Activated CD4-positive, alpha-beta memory T cell treated with anti-CD3 and anti-CD28 coated beads, Interleukin-2, amount 10 ng/mL, durations not matched to agents 7 days and 5 days (primary cell): ENCODE results near the gene SPOCK3. TPM values are rescaled to one million over a fixed set of nuclear protein-coding genes. Genes with fewer than 3 reads are reported as not detected.

Source experiments
- CTCF ChIA-PET: fragments of 350-600 bp; sonication (Branson Sonifier 250); formaldehyde crosslinking; loops from one replicate; lab custom pipeline; 2021; ENCODE audit warnings: antibody characterized with exemption, inconsistent platforms; lab: Charles Lee
- POLR2A ChIA-PET: fragments of 350-600 bp; sonication (Branson Sonifier 250); formaldehyde crosslinking; loops from one replicate; lab custom pipeline; 2021; ENCODE audit warnings: antibody characterized with exemption; lab: Charles Lee
- DNase-seq: peaks from one replicate; pipeline ENCODE4 v3.0.0-alpha.2; 2020
- H3K27ac Mint-ChIP-seq: one replicate; pipeline ENCODE4 v1.8.0; 2021; ENCODE audit warnings: mild to moderate bottlenecking, mixed read lengths
- H3K27me3 Mint-ChIP-seq: one replicate; pipeline ENCODE4 v1.8.0; 2021; ENCODE audit warnings: mixed read lengths
- H3K36me3 Mint-ChIP-seq: one replicate; pipeline ENCODE4 v1.8.0; 2021; ENCODE audit warnings: low read depth, mixed read lengths
- H3K4me1 Mint-ChIP-seq: one replicate; pipeline ENCODE4 v1.8.0; 2021; ENCODE audit warnings: mixed read lengths
- H3K4me3 Mint-ChIP-seq: one replicate; pipeline ENCODE4 v1.8.0; 2021; ENCODE audit warnings: mild to moderate bottlenecking, mixed read lengths
- H3K9me3 Mint-ChIP-seq: one replicate; pipeline ENCODE4 v1.8.0; 2021; ENCODE audit warnings: mixed read lengths
- total RNA-seq, 2 experiments: library from RNA; stranded (reverse); gene quantifications; one replicate each; pipeline ENCODE4 v1.2.3, GENCODE V29; 2021

The SPOCK3 gene
- total RNA-seq, 2 experiments from 2014 or later, result not detected

DNA sequence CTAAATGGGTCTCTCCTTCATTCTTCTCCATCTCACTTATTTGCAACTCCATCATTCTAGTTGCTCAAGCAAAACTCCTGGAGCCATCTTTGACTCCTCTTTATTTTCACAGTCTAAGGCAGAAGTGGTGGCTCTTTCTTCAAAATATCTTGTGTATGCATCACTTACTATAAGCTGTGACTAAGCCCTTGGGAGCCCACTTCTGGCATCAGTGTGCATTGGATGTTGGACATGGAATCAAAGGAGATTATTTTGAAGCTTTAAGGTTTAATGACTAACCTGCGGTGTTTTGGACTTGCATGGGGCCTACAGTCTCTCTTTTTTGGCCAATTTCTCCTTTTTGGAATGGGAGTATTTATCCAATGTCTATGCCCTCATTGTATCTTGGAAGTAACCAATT is 276.8 kb downstream of the SPOCK3 start:
- H3K9me3 Mint-ChIP-seq, result peaks cover 19% of the 10 kb centered on the region
- H3K27ac Mint-ChIP-seq, result no peak overlapping the region
- ChIA-PET POLR2A (no interaction called here), CTCF (no interaction called here)
- no peaks in the 10 kb centered on the region for H3K36me3 Mint-ChIP-seq
- H3K27me3 Mint-ChIP-seq, result no peaks in the 10 kb centered on the region
- H3K4me1 Mint-ChIP-seq, result no peaks in the 10 kb centered on the region
- H3K4me3 Mint-ChIP-seq, result no peak overlapping the region
- no peak for DNase-seq

DNA sequence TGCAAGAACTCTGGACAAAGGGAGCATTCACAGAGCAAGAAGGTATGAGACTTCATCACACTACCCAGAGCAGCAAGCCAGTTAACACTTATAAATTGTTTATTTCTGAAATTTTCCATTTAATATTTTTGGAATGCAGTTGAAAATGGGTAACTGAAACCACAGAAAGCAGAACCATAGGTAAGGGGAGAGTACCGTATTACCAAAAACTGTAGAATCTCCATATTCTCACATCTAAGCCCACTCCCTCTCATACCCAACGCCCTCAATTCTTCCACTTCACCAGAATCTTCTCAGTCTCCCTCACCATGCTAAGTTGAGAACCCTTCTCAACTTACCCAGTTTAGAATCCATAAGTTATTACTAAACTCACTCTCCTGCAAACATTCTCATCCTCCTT is 277.8 kb downstream of the SPOCK3 start:
- H3K9me3 Mint-ChIP-seq, result peaks cover 19% of the 10 kb centered on the region
- H3K4me3 Mint-ChIP-seq, result no peak overlapping the region
- no peaks in the 10 kb centered on the region for H3K27me3 Mint-ChIP-seq
- POLR2A ChIA-PET, result no interaction called here
- H3K36me3 Mint-ChIP-seq, result no peaks in the 10 kb centered on the region
- DNase-seq, result no peak
- H3K27ac Mint-ChIP-seq, result no peak overlapping the region
- H3K4me1 Mint-ChIP-seq, result no peaks in the 10 kb centered on the region
- CTCF ChIA-PET, result no interaction called here

DNA sequence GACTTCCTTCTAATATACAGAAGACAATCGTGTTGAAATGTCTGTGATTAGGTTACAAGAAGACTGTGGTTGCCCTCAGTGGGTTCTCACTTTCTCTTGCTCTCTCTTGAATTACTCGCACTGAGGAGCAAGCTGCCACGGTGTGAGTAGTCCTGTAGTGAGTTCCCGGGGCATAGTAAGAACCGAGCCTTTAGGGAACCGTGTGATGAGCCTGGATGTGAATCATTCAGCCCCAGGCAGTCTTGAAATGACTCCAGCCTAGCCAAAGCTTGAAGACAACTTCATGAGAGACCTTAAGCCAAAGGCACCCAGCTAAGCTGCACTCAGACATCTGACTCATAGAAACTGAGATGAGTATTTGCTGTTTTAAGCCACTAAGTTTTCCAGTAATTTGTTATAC is 292.7 kb downstream of the SPOCK3 start:
- no peak for DNase-seq
- Mint-ChIP-seq H3K27ac (no peak overlapping the region), H3K36me3 (no peaks in the 10 kb centered on the region), H3K4me1 (no peaks in the 10 kb centered on the region), H3K4me3 (no peak overlapping the region), H3K27me3 (no peaks in the 10 kb centered on the region), H3K9me3 (peaks cover 7% of the 10 kb centered on the region)
- ChIA-PET POLR2A (no interaction called here), CTCF (no interaction called here)

DNA sequence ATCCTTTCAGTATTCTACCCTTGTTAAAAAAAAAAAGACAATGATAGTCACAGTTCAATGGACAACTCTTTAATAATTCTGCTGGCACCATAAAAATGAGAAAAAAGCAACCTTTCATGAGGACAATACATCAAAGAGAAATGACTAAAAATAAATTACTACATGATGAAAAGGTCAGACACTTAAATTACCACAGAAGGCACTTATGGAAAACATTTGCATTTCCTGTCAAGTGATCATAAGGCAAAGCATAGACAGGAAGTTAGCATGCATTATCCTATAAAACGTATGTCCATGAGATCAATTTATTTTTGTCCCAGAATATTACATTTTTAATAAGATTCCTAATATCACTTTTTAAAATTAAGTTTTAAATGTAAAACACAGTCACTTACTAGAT is 303.8 kb downstream of the SPOCK3 start:
- Mint-ChIP-seq H3K4me1 (no peaks in the 10 kb centered on the region), H3K36me3 (no peaks in the 10 kb centered on the region), H3K27me3 (no peaks in the 10 kb centered on the region), H3K4me3 (no peak overlapping the region), H3K9me3 (peaks cover 4% of the 10 kb centered on the region), H3K27ac (no peak overlapping the region)
- CTCF ChIA-PET, result no interaction called here
- no peak for DNase-seq
- POLR2A ChIA-PET, result no interaction called here

DNA sequence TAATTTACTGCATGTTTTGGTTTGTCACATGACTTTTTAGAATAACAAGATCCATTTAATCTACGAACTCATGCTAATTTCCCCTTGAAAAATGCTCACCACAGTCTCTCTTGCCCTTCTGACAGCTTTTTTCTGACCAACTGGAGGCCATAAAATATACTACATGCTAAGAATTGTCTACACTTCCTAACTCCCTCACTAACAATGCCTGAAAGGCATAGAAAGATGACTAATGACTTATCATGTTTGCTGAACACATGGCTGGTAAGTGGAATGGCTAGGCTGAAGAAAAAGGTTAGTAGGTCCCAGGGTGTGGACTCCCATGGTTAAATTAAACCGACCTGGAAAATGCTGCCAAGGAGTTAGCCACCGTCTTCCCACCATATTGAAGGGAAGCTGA is 309.9 kb downstream of the SPOCK3 start:
- POLR2A ChIA-PET, result no interaction called here
- Mint-ChIP-seq H3K36me3 (no peaks in the 10 kb centered on the region), H3K27ac (no peak overlapping the region), H3K4me1 (no peaks in the 10 kb centered on the region), H3K27me3 (no peaks in the 10 kb centered on the region), H3K4me3 (no peak overlapping the region), H3K9me3 (peaks cover 4% of the 10 kb centered on the region)
- CTCF ChIA-PET, result no interaction called here
- DNase-seq, result no peak

DNA sequence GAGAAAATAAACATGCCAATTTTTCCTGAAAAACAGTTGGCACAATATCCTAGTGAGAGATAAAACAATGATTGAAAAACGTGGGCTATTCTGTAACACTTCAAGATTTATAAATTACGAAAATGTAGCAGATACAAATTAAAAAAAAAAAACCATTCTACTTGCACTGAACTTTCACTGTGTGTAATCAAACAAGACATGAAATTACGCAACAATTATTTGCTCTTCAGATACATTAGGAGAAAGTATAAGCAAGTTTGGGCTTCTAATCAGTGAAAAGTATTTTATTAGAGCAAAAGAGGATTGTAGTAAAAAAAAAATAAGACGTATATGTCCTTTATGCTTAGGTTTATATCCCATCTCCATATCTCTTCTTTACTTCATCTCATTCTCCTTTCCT is 320.4 kb downstream of the SPOCK3 start:
- CTCF ChIA-PET, result no interaction called here
- Mint-ChIP-seq H3K4me3 (no peak overlapping the region), H3K27ac (no peak overlapping the region)

DNA sequence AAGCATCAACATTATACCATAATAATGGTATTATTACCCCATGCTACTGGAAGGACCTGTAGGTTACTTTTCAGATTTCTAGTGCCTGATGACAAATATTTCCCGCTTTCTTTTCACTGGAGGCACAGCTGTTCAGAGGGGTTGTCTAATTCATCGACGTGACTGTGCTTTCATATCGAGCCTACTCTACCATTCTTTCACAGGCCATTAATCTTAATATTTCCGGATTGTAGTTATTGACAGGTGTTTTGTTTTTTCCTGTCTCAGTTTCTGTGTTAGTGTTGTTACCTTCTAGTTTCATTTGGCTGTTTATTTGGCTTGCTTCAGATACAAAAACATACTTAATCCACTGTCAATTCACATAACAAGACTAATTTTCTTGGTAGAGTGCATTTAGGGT is 330.9 kb downstream of the SPOCK3 start:
- CTCF ChIA-PET, result no interaction called here
- Mint-ChIP-seq H3K27me3 (no peaks in the 10 kb centered on the region), H3K9me3 (peaks cover 3% of the 10 kb centered on the region), H3K4me1 (no peaks in the 10 kb centered on the region), H3K4me3 (no peak overlapping the region), H3K36me3 (no peaks in the 10 kb centered on the region), H3K27ac (no peak overlapping the region)
- POLR2A ChIA-PET, result no interaction called here
- DNase-seq, result no peak

More for the DNA sequence above, 320.4 kb downstream of the SPOCK3 start:
- DNase-seq, result no peak
- H3K36me3 Mint-ChIP-seq, result no peaks in the 10 kb centered on the region
- no peaks in the 10 kb centered on the region for H3K27me3 Mint-ChIP-seq
- peaks cover 2% of the 10 kb centered on the region for H3K9me3 Mint-ChIP-seq
- no peaks in the 10 kb centered on the region for H3K4me1 Mint-ChIP-seq
- POLR2A ChIA-PET, result no interaction called here

DNA sequence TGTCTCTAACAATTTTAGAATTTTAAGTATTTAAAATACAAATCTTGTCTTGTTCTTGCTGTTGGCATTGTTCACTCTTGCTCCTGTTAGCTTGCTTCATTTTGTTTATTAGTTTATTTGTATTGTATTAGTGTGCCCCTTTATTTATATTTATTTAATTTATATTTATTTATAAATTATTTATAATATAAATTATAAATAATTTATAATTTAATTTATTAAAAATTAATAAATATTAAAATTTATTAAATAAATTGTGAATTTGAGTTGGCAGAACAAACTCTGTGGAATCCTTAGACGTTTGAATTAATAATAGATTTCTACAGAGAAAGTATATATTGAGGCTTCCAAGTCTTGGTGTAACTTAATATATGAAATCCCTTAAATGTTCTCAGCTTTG is 331.4 kb downstream of the SPOCK3 start:
- H3K36me3 Mint-ChIP-seq, result no peaks in the 10 kb centered on the region
- DNase-seq, result no peak
- no peaks in the 10 kb centered on the region for H3K27me3 Mint-ChIP-seq
- H3K9me3 Mint-ChIP-seq, result peaks cover 3% of the 10 kb centered on the region
- ChIA-PET CTCF (no interaction called here), POLR2A (no interaction called here)
- H3K4me1 Mint-ChIP-seq, result no peaks in the 10 kb centered on the region
- no peak overlapping the region for H3K27ac Mint-ChIP-seq
- H3K4me3 Mint-ChIP-seq, result no peak overlapping the region

DNA sequence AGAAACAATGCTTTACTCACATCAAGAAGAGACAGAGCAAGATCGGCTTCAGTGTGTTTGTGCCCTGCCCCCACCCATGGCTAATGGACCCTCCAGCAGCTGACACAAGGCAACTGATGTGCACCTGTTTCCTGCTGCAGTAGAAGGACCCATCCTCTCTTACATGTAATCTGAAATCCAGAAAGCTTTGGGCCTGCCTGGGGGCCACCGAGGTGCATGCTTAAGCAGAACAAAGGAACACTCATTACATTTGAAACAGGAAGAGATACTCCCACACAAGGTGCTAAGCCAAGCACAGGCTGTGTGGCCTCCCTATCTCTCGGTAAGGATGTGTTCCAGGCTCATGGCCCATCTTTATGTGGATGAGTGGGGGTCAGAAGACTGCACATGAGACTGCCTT is 338.0 kb downstream of the SPOCK3 start:
- H3K4me1 Mint-ChIP-seq, result no peaks in the 10 kb centered on the region
- H3K4me3 Mint-ChIP-seq, result no peak overlapping the region
- peaks cover 5% of the 10 kb centered on the region for H3K9me3 Mint-ChIP-seq
- H3K36me3 Mint-ChIP-seq, result no peaks in the 10 kb centered on the region
- POLR2A ChIA-PET, result no interaction called here
- H3K27ac Mint-ChIP-seq, result no peak overlapping the region
- CTCF ChIA-PET, result no interaction called here
- H3K27me3 Mint-ChIP-seq, result no peaks in the 10 kb centered on the region
- no peak for DNase-seq

DNA sequence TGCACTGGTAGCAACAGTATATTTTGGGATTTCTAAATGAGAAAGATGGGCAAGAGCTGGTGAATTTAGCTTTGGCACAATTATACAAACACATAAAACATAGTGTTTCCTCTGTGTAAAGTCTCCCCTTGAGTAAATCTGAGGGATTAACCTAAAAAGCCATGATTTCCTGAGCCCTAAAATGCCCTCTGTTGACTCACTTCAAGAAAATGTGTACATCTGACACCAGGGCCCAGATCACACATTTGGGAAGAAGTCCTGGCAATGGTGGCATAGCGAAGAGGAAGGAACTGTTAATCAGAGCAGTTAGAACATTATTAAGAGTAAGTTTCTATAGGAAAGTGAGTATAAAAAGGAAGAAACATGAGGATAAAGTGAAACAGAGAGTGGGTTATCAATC is 338.5 kb downstream of the SPOCK3 start:
- POLR2A ChIA-PET, result no interaction called here
- no peak overlapping the region for H3K27ac Mint-ChIP-seq
- H3K4me1 Mint-ChIP-seq, result no peaks in the 10 kb centered on the region
- no peak overlapping the region for H3K4me3 Mint-ChIP-seq
- H3K9me3 Mint-ChIP-seq, result peaks cover 5% of the 10 kb centered on the region
- CTCF ChIA-PET, result no interaction called here
- DNase-seq, result no peak
- no peaks in the 10 kb centered on the region for H3K36me3 Mint-ChIP-seq
- H3K27me3 Mint-ChIP-seq, result no peaks in the 10 kb centered on the region

DNA sequence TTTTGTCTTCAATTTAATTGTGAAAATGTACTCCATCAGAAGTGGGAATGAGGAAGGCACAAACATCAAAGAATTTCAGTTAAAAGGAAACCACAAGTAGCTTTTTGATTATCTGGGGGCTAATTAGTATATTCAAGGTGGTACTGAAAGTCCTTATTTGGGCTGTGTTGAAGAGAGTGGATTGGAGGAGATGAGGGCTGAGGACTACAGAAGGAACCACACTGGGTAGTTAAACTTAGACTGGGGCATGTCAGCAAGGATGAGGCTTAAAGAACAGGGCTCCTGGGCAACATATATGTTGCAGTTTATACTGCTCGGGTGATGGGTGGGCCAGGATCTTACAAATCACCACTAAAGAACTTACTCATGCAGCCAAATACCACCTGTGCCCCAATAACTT is 346.8 kb downstream of the SPOCK3 start:
- ChIA-PET CTCF (no interaction called here), POLR2A (no interaction called here)
- no peak overlapping the region for H3K27ac Mint-ChIP-seq
- no peaks in the 10 kb centered on the region for H3K27me3 Mint-ChIP-seq
- no peak for DNase-seq
- no peaks in the 10 kb centered on the region for H3K9me3 Mint-ChIP-seq
- H3K36me3 Mint-ChIP-seq, result no peaks in the 10 kb centered on the region
- H3K4me1 Mint-ChIP-seq, result no peaks in the 10 kb centered on the region
- H3K4me3 Mint-ChIP-seq, result no peak overlapping the region

DNA sequence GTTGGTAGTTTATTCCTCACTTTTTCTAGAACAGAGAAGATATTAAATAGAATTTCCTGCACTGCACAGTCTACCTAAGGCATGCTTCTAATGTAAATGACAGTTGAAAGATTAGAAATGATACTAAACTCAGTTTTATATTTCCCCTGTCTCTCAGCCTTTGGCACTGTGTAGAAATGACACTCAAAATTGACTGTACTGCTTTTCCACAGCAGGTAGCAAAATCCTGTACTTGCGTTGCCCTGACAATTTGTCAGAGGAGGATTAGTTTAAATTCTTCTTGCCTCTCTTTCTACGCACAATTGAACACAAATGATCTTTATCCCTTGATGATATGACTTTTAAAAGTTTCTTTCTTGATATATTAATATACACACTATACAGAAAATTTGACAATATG is 347.6 kb downstream of the SPOCK3 start:
- Mint-ChIP-seq H3K9me3 (no peaks in the 10 kb centered on the region), H3K4me3 (no peak overlapping the region), H3K27ac (no peak overlapping the region), H3K36me3 (no peaks in the 10 kb centered on the region), H3K27me3 (no peaks in the 10 kb centered on the region), H3K4me1 (no peaks in the 10 kb centered on the region)
- ChIA-PET POLR2A (no interaction called here), CTCF (no interaction called here)
- DNase-seq, result no peak

DNA sequence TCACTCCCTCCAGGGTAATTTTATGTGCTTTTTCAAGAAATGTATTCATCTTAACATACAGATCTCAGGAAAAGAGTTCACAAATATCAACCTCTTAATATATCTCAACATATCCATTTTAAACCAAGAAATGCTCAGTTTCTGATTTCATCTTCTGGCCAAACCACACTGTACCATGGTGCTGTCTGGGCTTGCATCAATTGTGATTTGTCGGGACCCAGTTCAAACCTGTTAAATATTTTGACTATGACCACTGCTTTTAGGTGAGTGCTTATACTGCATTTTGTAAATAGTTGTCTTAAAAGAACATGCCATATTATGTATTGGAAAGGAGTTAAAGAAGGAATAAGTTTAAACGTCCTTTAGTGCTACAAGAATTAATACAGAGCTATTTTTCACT is 352.1 kb downstream of the SPOCK3 start:
- Mint-ChIP-seq H3K4me1 (no peaks in the 10 kb centered on the region), H3K4me3 (no peak overlapping the region), H3K9me3 (peaks cover 3% of the 10 kb centered on the region), H3K27ac (no peak overlapping the region), H3K36me3 (no peaks in the 10 kb centered on the region), H3K27me3 (no peaks in the 10 kb centered on the region)
- ChIA-PET POLR2A (no interaction called here), CTCF (no interaction called here)
- DNase-seq, result no peak

DNA sequence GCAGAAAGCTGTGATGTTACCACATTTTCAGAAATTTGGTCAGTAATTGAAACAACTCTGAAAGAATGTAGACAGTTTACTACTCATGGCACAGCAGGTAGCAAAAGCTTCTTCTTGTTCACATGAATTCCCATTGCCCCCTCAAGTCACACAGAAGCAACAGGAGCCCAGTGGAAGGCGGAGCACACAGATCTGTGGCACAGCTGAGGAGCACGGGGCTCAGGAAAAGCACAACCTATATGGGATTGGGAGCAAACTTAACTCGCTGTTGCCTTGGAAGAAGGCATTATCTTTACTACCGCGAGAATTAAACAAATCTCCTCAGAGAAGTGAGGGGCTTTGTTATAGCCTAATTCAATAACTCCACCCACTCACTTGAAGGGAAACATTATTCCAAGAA is 358.5 kb downstream of the SPOCK3 start:
- Mint-ChIP-seq H3K4me1 (no peaks in the 10 kb centered on the region), H3K9me3 (peaks cover 3% of the 10 kb centered on the region), H3K27me3 (no peaks in the 10 kb centered on the region), H3K4me3 (no peak overlapping the region), H3K27ac (no peak overlapping the region), H3K36me3 (no peaks in the 10 kb centered on the region)
- ChIA-PET POLR2A (no interaction called here), CTCF (no interaction called here)
- DNase-seq, result no peak

DNA sequence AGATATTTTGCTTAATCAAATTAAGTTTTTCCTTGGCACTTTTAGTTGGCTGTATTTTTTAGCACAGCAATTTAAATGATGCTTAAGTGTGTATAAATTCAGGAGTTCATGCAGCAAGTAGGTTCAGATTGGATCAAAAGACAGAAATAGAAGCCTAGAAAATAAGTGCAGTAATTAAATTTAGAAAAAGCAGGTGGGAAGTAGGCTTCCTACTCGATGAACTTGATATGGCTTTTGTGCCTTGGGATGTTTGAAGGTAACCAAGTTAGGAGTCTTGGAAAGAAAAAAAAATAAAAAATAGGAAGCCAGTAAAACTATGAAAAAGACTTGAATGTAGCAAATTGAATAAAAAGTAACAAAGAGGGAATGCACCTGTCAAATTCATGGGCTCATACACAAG is 372.3 kb downstream of the SPOCK3 start:
- H3K27ac Mint-ChIP-seq, result no peak overlapping the region
- no peak overlapping the region for H3K4me3 Mint-ChIP-seq
- ChIA-PET CTCF (no interaction called here), POLR2A (no interaction called here)
- DNase-seq, result no peak
- no peaks in the 10 kb centered on the region for H3K36me3 Mint-ChIP-seq
- peaks cover 2% of the 10 kb centered on the region for H3K9me3 Mint-ChIP-seq
- H3K4me1 Mint-ChIP-seq, result no peaks in the 10 kb centered on the region
- H3K27me3 Mint-ChIP-seq, result no peaks in the 10 kb centered on the region
